ENCODE results near the gene SPAG9.

DNA sequence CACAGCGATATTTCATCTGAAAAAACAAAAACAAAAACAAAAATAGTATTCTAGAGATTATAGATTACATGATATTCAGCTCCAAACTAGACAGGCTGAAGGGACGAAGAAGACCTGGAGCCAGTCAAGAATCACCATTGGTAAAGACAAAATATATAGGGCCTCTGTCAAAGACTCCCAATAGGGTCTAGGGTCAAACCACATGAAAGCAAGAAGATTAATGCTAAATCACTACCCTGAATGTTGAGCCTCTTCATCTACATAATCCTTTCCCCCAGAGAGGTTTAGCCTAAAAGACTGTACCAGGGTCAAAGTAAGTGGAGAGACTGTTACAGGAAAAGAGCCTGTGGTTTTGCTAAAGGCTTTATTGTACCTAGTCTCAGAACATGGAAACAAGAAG is 21.9 kb upstream of the SPAG9 start:
- TF ChIP-seq BHLHE40 (IDR thresholded peaks at IDR 0.05; ENCODE audit: borderline replicate concordance): no peak
- TF ChIP-seq ARNT (IDR thresholded peaks at IDR 0.05): no peak
- TF ChIP-seq SP1 (IDR thresholded peaks at IDR 0.05): no peak
- no peak for TF ChIP-seq FOXM1 (IDR thresholded peaks at IDR 0.05; ENCODE audit: borderline replicate concordance)
- no peak for TF ChIP-seq ZNF384 (IDR thresholded peaks at IDR 0.05)
- no peak for TF ChIP-seq FOXK2 (IDR thresholded peaks at IDR 0.05)
- no peak for TF ChIP-seq FOXA1 (IDR thresholded peaks at IDR 0.05)

All from HEK293T (cell line).